Astrocyte of the cerebellum (primary cell): Measurements from ENCODE around the gene DPP7.
"Not testable (repeated sequence)": the region's sequence is repeated elsewhere in the genome, so short reads cannot be mapped to it uniquely, and the experiment has no call there.

Experiments used
- DNase-seq: peaks from one replicate; pipeline ENCODE4 v3.0.0-alpha.2; 2011; ENCODE audit warnings: low read depth
- H3K4me3 ChIP-seq: 2 replicates; pipeline ENCODE4 v1.5.1; 2011; ENCODE audit warnings: mild to moderate bottlenecking, low read depth, low read length, moderate library complexity
- in situ Hi-C: cut with HindIII; loops from 2 replicates; pipeline ENCODE4 v1.10.0; 2017; ENCODE audit warnings: low sequenced_read_pairs
- TF ChIP-seq, protein P1 (sequence below): IDR thresholded peaks from 2 replicates; pipeline ENCODE4 v1.5.1; 2012; ENCODE audit warnings: low read length, low read depth, moderate library complexity, mild to moderate bottlenecking; ENCODE audit errors: missing control alignments

The DPP7 gene

DNA sequence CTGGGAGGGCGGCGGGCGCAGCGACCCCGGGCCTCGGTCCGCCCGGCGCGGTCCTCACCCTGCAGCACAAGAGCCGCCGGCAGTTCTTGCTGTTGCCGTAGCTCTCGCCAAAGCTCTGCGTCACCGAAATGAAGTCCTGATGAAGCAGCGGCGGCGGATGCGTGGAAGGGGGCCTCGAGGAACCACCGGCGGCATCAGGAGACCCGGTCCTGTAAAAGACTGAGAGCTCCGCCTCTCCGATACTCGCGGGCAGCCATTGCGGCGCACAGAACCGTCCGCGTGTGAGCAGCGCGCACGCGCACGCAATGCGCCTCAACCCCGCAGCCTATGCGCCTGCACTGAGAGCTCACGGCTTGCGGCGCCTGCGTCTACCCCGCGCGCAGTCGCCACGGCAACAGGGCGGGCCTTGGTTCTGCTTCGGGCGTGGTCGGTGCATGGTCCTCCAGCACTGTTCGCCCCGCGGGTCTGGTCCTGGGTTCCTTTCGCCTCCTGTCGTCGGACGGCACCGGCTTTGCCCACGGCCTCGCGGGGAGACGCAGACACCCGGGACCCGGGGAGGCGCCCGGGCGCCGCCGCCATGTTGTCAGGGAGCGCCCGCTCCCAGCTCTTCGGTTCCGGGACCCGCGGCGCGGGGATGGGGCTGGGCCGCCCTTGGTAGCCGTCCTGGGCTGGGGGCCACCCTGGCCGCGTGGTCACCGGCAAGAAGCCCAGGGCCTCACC lies 15.1 kb upstream of the DPP7 start:
- in situ Hi-C loops: no loop called here
- DNase-seq: peak; percentile 81
- peak overlapping the region; percentile 77 for H3K4me3 ChIP-seq
- TF ChIP-seq, protein P1, sequence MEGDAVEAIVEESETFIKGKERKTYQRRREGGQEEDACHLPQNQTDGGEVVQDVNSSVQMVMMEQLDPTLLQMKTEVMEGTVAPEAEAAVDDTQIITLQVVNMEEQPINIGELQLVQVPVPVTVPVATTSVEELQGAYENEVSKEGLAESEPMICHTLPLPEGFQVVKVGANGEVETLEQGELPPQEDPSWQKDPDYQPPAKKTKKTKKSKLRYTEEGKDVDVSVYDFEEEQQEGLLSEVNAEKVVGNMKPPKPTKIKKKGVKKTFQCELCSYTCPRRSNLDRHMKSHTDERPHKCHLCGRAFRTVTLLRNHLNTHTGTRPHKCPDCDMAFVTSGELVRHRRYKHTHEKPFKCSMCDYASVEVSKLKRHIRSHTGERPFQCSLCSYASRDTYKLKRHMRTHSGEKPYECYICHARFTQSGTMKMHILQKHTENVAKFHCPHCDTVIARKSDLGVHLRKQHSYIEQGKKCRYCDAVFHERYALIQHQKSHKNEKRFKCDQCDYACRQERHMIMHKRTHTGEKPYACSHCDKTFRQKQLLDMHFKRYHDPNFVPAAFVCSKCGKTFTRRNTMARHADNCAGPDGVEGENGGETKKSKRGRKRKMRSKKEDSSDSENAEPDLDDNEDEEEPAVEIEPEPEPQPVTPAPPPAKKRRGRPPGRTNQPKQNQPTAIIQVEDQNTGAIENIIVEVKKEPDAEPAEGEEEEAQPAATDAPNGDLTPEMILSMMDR: no peak

DNA sequence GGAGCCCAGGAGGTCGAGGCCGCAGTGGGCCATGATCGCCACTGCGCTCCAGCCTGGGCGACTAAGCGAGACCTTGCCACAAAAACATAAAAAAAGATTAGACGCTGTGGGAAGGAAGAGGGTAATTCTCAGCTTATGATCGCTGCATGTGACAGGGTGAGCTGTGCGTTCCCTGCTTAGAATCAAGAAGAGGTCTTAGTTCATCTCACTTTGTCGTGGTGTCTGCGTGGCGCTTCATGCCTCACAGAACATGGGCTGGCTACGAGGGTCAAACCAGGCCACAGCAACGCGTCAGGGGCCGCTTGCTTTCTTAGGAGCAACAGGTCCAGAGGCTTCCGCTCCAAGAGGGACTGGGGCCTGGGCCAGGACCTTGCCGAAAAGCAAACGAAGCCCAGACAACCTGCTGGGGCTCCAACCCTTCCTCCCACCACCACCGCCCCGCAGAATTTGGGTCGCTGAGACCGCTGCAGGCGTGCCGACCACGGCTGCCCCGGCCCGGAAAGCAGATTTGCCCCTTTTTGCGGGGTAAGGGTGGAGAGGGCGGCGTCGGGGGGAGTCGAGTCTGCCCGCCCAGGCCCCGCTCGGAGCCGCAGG lies 14.4 kb upstream of the DPP7 start:
- in situ Hi-C loops: no loop called here
- H3K4me3 ChIP-seq: peak overlapping the region; percentile 77
- no peak for DNase-seq
- TF ChIP-seq, protein P1: no peak

DNA sequence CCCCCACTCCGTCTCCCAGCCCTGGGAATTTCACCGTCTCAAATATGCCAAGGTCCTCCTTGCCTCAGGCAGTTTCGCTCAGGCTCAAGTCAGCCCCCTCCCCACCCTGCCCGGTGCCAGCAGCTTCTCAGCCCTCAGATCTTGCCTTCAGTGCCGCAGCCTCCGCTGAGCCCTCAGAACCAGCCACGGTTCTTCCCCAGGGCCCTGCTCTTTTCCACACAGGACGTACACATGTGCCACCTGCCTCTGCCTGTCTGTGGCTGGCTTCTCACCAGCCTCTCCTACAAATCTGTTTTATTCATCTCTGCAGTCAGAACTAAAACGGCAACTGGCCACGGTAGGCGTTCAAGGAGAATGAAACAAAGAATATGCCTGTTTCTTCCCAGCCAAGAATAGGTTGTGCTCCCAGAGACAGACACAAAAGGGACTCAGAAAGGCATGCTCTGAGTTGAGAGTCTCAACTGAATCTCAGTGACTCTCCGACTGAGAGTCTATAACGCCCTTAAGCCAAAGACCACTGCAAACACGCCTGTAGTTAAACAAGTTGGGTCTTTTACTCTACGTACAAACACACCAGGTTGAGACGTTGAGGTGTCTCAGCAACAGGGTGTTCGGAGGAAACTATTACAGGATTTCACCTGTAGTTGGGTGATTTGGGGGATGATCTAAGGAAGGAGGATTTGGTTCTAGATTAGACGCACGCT lies 13.8 kb upstream of the DPP7 start:
- peak overlapping the region; percentile 77 for H3K4me3 ChIP-seq
- DNase-seq: no peak
- TF ChIP-seq, protein P1: no peak
- in situ Hi-C loops: no loop called here

DNA sequence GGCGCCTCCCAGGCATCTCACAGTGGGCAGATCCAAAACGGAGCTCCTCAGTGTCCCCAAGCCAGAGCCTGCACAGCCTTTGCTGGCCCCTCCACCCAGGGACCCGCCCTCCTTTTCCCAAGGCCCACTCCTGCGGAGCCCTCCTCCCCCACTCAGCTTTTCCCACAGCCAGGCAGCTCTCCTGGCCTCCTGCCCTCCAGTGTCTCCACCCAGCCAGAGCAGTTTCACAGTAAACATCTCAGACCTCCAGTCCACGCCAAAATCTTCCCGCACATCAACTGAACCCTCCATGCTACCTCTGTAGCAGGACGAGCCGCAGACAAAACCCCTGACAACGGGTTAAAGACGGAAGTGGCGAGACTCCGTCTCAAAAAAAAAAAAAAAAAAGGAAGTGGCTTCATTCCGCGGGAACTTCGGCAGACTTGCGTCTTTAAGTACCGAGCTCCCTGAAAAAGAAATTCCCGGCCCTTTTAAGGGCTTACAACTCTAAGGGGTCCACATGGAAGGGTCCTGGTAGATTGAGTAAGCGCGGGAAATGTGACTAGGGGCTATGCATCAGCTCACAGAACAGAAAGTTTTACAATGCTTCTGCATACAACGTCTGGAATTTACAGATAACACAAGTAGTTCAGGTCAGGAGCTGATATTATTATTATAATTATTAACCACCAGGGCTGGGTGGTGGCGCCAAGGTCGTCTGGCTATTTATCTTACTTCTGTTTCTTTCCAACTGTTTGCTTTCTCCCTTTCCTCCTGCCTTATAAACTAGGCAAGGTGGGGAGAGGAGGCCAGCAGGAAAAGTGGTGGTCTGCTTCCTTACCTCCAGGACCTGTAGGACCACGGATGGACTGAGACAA lies 13.0 kb upstream of the DPP7 start:
- TF ChIP-seq, protein P1: no peak
- no peak for DNase-seq
- peak overlapping the region; percentile 33 for H3K4me3 ChIP-seq
- in situ Hi-C loops: no loop called here

DNA sequence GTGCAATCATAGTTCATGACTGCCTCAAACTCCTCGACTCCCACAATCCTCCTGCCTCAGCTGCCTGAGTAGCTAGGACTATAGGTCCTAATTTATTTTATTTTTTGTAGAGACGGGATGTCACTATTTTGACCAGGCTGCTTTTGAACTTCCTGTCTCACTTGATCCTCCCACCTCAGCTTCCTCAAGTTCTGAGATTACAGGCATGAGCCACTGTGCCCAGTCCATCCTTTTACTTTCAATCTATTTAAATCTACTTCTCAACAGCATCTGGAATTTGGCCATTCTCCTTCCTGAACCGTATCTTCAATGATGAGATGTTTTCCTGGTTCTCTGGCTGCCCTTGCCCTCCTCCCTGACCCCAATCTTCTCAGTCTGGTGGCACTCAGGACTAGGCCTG lies 12.3 kb upstream of the DPP7 start:
- TF ChIP-seq, protein P1: no peak
- H3K4me3 ChIP-seq: peak overlapping the region; percentile 33
- in situ Hi-C loops: no loop called here
- DNase-seq: no peak

DNA sequence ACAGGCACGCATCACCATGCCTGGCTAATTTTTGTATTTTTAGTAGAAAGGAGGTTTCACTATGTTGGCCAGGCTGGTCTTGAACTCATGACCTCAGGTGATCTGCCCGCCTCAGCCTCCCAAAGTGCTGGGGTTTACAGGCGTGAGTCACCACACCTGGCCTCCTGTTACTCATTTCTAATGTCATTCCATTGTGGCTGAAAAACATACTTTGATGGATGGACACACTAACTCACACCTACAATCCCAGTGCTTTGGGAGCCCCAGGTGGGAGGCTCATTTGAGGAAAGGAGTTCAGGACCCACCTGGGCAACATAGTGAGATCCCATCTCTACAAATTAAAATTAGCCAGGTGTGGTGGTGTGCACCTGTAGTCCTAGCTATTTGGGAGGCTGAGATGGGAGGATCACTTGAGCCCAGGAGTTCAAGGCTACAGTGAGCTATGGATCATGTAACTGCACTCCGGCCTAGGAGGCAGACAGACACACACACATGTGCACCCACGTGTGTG lies 9.5 kb upstream of the DPP7 start:
- DNase-seq, in situ Hi-C loops, H3K4me3 ChIP-seq: not testable (repeated sequence)
